ENCODE data around the gene DEFB132. TPM values are rescaled to one million over a fixed set of nuclear protein-coding genes. Genes with fewer than 3 reads are reported as not detected.

The DEFB132 gene
- total RNA-seq (2016; rRNA removed; fragmentation: Illumina TruSeq; extraction: Trizol) (not detected in 2 replicates), polyA plus RNA-seq (2011; rRNA removed) (not detected in 2 replicates), polyA minus RNA-seq (2011; rRNA and poly(A)+ RNA removed; ENCODE audit: low replicate concordance) (not detected in 2 replicates), Bru-seq, nascent RNA (not detected), BruChase-seq, experiment 1, labeled RNA remaining after a 6-hour chase (not detected), BruChase-seq, experiment 2, labeled RNA remaining after a 2-hour chase (not detected)
- total RNA-seq (2016; cell fraction: cytosol; rRNA removed; fragmentation: Illumina TruSeq; extraction: Trizol; ENCODE audit: low read depth) = not detected in 2 replicates
- not detected in 2 replicates for total RNA-seq (2016; cell fraction: insoluble cytoplasmic fraction; rRNA removed; fragmentation: Illumina TruSeq; extraction: Trizol)
- total RNA-seq (2016; cell fraction: membrane; rRNA removed; fragmentation: Illumina TruSeq; extraction: Trizol) = not detected in 2 replicates
- not detected in 2 replicates for total RNA-seq (2016; cell fraction: nucleus; rRNA removed; fragmentation: Illumina TruSeq; extraction: Trizol)
- polyA plus RNA-seq (2011; cell fraction: cytosol; rRNA removed) = not detected in 2 replicates
- polyA plus RNA-seq (2011; cell fraction: nucleus; rRNA removed) = not detected in 2 replicates
- not detected in 2 replicates for polyA plus RNA-seq (2012)
- not detected in 2 replicates for polyA plus RNA-seq (2016; cell fraction: cytosol; fragmentation: Illumina TruSeq; extraction: Trizol; ENCODE audit: low read depth)
- not detected in 2 replicates for polyA plus RNA-seq (2016; cell fraction: insoluble cytoplasmic fraction; fragmentation: Illumina TruSeq; extraction: Trizol; ENCODE audit: low read depth)
- polyA plus RNA-seq (2016; cell fraction: membrane; fragmentation: Illumina TruSeq; extraction: Trizol; ENCODE audit: low read depth) = not detected in 2 replicates
- polyA plus RNA-seq (2016; cell fraction: nucleus; fragmentation: Illumina TruSeq; extraction: Trizol; ENCODE audit: insufficient read depth, low read depth) = not detected in 2 replicates
- polyA minus RNA-seq (2011; cell fraction: cytosol; rRNA and poly(A)+ RNA removed) = not detected in 2 replicates
- not detected in 2 replicates for polyA minus RNA-seq (2011; cell fraction: nucleus; rRNA and poly(A)+ RNA removed)
- long read RNA-seq, experiment 1 = 0 reads
- long read RNA-seq, experiment 2 = 0 reads

GRCh38 chr20:257419-257818 is at the start of gene DEFB132:
TSS of gene DEFB132 (plus strand) at chr20:257724. CDS start at chr20:257779, 55 bp downstream.
- CTCF ChIA-PET (ENCODE audit: low intra/inter-chr PET ratio, low total read pairs) = no interaction called here
- Histone ChIP-seq H3K27ac (ENCODE audit: extremely low read length, insufficient read depth, low read length) (no peak within 1 kb of the TSS), H3K9ac (ENCODE audit: insufficient read depth, low read depth, low read length) (no peak within 1 kb of the TSS), H3K79me2 (ENCODE audit: insufficient read depth, low read length) (no peaks in the 10 kb centered on the region), H3K27me3 (ENCODE audit: control insufficient read depth in 1 of 2, insufficient read depth in 2 of 2, low read length in 2 of 2) (peaks cover 2 to 31% of the 10 kb centered on the region in 2 experiments; a peak in 4 of 5 replicates), H2AFZ (ENCODE audit: low read length) (no peak within 1 kb of the TSS), H4K20me1 (ENCODE audit: insufficient read depth, low read length) (no peaks in the 10 kb centered on the region), H3K4me1 (ENCODE audit: insufficient read depth, low read length) (no peaks in the 10 kb centered on the region), H3K9me3 (ENCODE audit: low read length) (no peaks in the 10 kb centered on the region), H3K4me2 (ENCODE audit: low read depth, low read length) (no peak within 1 kb of the TSS), H3K36me3 (replicated peaks in 1 of 2; ENCODE audit: control insufficient read depth in 1 of 2, insufficient read depth in 2 of 2, low read length in 2 of 2) (no peaks in the 10 kb centered on the region), H3K4me3 (replicated peaks in 1 of 3; ENCODE audit: insufficient read depth in 1 of 3, low read depth in 2 of 3, low read length in 3 of 3) (no peak within 1 kb of the TSS)
- DNase-seq (ENCODE audit: low spot score) (no peak), ATAC-seq (no peak), FAIRE-seq (no peak)
- in situ Hi-C loops (cut with HindIII; ENCODE audit: extremely low pct_ligation_motif_present, low pct_unique_long_range_greater_than_20kb) = no loop called here
- POLR2A ChIA-PET = interaction anchor here (1.0 kb wide), 1 partner anchor 9 kb away, joined by 3 read pairs; no protein-coding TSS in a partner anchor
- BruUV-seq (replicated peaks) = no TSS peak
- intact Hi-C loops (cut with micrococcal nuclease; ENCODE audit: unreplicated experiment) = no loop called here
- TF ChIP-seq KAT2B (IDR thresholded peaks at IDR 0.05; ENCODE audit: borderline replicate concordance, low read depth, low read length) (peak; percentile 80; the same call in 1 of the 2 replicates), HNF1A (IDR thresholded peaks at IDR 0.05; ENCODE audit: low read depth) (no peak), HNF1A (CRISPR knock-in tag; IDR thresholded peaks at IDR 0.05; ENCODE audit: borderline replicate concordance) (no peak), POLR2G (IDR thresholded peaks at IDR 0.05; ENCODE audit: low read depth, low read length) (no peak)
- WGBS (ENCODE audit: low lambda C conversion rate) = 5% methylated on average over 7 of the region's 7 CpGs

All from HepG2 (cell line).